ENCODE measurements around the gene SYT4. TPM values are rescaled to one million over a fixed set of nuclear protein-coding genes. Genes with fewer than 3 reads are reported as not detected.

The SYT4 gene
- total RNA-seq, 1 experiment from 2014 or later: 1.7 TPM

DNA sequence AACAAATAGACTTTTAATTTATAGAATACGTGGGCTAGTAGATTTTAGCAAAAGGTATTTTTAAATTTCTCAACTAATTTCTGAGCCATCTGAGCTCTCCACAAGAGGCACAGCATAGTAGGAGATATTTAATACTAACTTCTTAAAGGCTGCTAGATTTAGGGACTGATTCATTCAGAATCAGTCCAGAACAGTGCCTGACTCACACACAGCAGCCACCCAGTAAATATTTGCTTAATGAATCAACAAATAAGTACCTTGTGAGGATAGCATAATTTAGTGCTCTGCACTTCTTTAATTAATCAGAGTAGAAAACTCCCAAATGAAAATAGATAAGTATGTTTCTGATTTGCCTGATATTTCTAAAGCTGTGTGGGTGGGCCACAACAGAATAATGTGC, 35.6 kb upstream of the SYT4 start (continued):
- TF ChIP-seq PRDM15 (CRISPR knock-in tag; IDR thresholded peaks at IDR 0.05) (no peak), ESRRA (CRISPR knock-in tag; IDR thresholded peaks at IDR 0.05; ENCODE audit: borderline replicate concordance) (no peak), OVOL2 (CRISPR knock-in tag; IDR thresholded peaks at IDR 0.05; ENCODE audit: borderline replicate concordance) (no peak)
- TF ChIP-seq, protein P1, sequence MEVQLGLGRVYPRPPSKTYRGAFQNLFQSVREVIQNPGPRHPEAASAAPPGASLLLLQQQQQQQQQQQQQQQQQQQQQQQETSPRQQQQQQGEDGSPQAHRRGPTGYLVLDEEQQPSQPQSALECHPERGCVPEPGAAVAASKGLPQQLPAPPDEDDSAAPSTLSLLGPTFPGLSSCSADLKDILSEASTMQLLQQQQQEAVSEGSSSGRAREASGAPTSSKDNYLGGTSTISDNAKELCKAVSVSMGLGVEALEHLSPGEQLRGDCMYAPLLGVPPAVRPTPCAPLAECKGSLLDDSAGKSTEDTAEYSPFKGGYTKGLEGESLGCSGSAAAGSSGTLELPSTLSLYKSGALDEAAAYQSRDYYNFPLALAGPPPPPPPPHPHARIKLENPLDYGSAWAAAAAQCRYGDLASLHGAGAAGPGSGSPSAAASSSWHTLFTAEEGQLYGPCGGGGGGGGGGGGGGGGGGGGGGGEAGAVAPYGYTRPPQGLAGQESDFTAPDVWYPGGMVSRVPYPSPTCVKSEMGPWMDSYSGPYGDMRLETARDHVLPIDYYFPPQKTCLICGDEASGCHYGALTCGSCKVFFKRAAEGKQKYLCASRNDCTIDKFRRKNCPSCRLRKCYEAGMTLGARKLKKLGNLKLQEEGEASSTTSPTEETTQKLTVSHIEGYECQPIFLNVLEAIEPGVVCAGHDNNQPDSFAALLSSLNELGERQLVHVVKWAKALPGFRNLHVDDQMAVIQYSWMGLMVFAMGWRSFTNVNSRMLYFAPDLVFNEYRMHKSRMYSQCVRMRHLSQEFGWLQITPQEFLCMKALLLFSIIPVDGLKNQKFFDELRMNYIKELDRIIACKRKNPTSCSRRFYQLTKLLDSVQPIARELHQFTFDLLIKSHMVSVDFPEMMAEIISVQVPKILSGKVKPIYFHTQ (CRISPR knock-in tag; IDR thresholded peaks at IDR 0.05): no peak

DNA sequence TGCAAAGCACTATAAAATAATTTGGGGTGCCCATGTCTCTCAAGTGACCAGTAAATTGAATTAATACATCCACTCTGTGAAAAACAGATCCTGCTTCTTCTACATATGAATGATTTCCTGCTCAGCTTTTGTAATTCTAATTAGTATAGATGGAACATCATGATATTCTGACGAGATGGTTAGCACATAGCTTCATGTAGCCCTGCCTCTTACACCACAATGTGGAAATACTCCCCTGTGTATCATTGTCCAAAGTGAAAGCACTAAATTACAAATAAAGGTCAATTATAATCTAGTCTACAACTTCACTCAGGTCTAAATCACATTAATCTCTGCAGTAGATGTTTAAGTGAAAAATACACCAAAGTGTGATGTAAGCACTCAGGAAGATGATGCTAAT, 32.9 kb upstream of the SYT4 start:
- Mint-ChIP-seq H3K27ac (no peak overlapping the region), H3K4me1 (peaks cover 3% of the 10 kb centered on the region; the same call in 1 of the 2 replicates), H3K27me3 (ENCODE audit: low read depth) (no peaks in the 10 kb centered on the region), H3K4me3 (no peak overlapping the region), H3K9me3 (no peaks in the 10 kb centered on the region), H3K36me3 (no peaks in the 10 kb centered on the region)
- CTCF ChIA-PET: no interaction called here
- DNase-seq (ENCODE audit: low spot score) (no peak), ATAC-seq (no peak)
- POLR2A ChIA-PET: no interaction called here
- TF ChIP-seq ZBTB43 (CRISPR knock-in tag; IDR thresholded peaks at IDR 0.05) (no peak), ZNF317 (CRISPR knock-in tag; IDR thresholded peaks at IDR 0.05; ENCODE audit: borderline replicate concordance, low read depth) (no peak), ATF1 (CRISPR knock-in tag; IDR thresholded peaks at IDR 0.05) (no peak), OVOL2 (CRISPR knock-in tag; IDR thresholded peaks at IDR 0.05; ENCODE audit: borderline replicate concordance) (no peak), MYBL2 (CRISPR knock-in tag; IDR thresholded peaks at IDR 0.05) (no peak), USF1 (CRISPR knock-in tag; IDR thresholded peaks at IDR 0.05) (no peak), TEAD1 (CRISPR knock-in tag; IDR thresholded peaks at IDR 0.05) (no peak), HMGA2 (CRISPR knock-in tag; IDR thresholded peaks at IDR 0.05) (no peak), ERG (CRISPR knock-in tag; IDR thresholded peaks at IDR 0.05) (no peak), CTCF (IDR thresholded peaks at IDR 0.05) (no peak), PRDM15 (CRISPR knock-in tag; IDR thresholded peaks at IDR 0.05) (no peak), CDX4 (CRISPR knock-in tag; IDR thresholded peaks at IDR 0.05; ENCODE audit: borderline replicate concordance) (no peak), IRF1 (CRISPR knock-in tag; IDR thresholded peaks at IDR 0.05) (no peak), TP53 (CRISPR knock-in tag; IDR thresholded peaks at IDR 0.05) (no peak)
- TF ChIP-seq, protein P2, sequence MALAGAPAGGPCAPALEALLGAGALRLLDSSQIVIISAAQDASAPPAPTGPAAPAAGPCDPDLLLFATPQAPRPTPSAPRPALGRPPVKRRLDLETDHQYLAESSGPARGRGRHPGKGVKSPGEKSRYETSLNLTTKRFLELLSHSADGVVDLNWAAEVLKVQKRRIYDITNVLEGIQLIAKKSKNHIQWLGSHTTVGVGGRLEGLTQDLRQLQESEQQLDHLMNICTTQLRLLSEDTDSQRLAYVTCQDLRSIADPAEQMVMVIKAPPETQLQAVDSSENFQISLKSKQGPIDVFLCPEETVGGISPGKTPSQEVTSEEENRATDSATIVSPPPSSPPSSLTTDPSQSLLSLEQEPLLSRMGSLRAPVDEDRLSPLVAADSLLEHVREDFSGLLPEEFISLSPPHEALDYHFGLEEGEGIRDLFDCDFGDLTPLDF (CRISPR knock-in tag; IDR thresholded peaks at IDR 0.05): no peak

All from WTC11 (cell line).